GM19467 (cell line): ENCODE data around the gene C6orf132.
"Not testable (repeated sequence)": the region's sequence is repeated elsewhere in the genome, so short reads cannot be mapped to it uniquely, and the experiment has no call there.

Source experiments
- ATAC-seq: cut with Tn5 transposase; IDR thresholded peaks from one replicate; pipeline ENCODE4 v1.9.1; 2021; ENCODE audit warnings: mild to moderate bottlenecking, moderate library complexity; ENCODE audit not compliant: unreplicated experiment

The C6orf132 gene

DNA sequence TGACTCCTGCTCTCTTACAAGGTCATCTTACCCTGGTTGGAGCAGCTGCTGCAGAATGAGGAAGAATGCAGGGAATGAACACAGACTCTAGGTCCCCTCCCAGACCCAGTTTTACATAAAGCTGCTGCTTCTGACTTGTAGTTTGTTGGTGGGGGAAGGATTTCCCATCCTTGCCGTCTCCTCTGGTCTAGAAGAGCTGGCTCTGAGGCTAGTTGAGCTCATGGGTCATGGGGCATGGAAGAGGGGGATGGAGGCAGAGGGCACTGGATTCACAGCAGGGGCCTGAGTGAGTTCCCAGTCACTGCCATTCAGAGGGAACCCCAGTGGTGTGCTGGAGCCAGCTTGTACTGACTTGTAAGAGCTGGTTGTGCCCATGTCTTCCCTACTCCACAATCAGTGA is 21.6 kb upstream of the C6orf132 start:
- no peak for ATAC-seq

DNA sequence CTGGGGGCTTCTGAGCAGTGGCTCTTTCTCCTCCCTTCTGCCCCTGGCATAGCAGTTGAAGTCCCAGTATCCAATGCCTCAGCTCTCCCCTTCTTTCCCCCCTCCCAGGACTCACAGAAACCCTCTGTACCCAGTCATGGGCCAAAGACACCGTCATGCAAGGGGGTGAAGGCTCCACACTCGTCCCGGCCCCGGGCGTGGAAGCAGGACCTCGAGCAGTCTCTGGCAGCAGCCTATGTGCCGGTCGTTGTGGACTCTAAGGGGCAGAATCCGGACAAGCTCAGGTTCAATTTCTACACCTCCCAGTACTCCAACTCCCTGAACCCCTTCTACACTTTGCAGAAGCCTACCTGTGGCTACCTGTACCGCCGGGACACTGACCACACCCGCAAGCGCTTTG is 20.4 kb upstream of the C6orf132 start:
- ATAC-seq: no peak

DNA sequence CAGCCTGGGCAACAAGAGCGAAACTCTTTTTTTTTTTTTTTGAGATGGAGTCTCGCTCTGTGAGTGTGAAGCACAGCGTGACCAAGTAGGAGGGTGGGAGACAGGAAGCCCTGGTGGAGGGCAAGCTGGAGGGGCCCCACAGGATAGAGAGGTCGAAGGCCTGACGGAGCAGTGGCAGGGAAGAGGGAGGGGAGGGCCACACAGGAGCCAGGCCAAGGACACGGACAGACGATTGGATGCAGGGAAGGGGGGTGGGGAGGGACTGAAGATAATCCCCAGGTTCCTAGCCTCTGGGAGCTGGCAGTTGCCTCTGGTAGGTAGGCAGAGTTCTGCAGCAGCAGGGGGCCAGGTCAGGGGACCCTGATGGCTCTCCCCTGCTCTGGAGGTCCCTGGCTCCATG is 20.0 kb upstream of the C6orf132 start:
- ATAC-seq: no peak

DNA sequence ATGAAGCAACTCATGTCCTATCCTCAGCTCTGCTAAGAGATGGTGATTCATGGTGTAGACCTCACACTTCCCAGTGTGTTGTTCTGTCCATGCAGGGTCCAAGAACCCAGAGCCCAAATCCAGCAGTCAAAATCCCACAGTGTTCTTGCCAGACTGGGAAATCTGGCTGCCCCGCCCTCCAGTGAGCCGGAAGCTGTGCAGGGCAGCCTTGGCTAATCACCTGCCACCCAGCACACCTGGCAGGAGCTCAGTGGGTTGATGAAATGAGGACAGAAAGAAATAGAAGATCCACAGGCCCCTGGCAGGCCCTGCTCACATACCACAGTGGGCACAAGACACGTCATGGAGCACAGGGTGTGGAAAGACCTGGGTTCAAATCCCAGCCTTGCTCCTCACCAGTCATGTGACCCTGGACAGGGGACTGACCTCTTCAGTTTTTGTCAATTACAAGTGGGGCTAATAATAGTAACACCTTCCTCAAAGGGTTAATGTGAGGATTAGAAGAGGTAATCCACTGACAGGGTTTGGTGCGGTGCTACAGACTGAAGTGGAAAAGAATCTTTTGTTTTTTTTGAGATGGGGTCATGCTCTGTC is 17.1 kb upstream of the C6orf132 start:
- ATAC-seq: no peak

DNA sequence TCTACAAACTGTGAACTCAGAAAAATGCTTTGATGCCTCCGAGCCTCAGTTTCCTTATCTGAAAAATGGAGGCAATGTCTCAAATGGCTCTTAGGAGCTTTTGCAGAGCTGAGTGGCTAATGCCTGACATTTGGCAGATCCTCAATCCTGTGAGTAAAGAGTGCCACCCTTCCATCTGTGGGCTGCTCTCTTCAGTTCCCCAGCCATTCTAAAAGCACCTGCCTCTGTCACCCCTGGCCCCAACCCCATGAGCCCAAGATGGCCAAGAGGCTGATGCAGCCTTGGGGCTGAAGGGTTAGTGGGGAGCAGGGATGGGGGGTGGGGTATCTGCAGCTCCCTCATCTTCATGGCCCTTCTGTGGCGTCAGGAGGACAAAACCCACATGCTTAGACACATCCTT is 16.2 kb upstream of the C6orf132 start:
- no peak for ATAC-seq

DNA sequence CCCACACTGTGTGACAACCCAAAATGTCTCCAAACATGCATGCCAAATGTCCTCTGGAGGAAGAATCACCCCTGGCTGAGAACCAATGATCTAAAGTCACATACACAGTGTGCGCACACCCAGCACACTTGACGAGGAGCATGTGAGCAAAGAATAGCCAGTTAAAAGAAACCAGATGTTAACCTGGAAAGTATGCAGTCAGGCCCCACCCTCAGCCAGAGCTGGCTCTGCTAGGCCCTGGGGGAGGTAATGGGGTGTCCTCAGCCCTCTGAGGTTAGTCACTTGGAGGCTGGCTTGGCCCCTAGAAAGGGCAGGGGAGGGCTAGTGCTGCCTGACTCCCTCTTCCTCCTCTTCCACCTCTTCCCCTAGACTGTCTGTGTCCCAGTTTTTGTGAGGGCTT is 15.6 kb upstream of the C6orf132 start:
- ATAC-seq: no peak

DNA sequence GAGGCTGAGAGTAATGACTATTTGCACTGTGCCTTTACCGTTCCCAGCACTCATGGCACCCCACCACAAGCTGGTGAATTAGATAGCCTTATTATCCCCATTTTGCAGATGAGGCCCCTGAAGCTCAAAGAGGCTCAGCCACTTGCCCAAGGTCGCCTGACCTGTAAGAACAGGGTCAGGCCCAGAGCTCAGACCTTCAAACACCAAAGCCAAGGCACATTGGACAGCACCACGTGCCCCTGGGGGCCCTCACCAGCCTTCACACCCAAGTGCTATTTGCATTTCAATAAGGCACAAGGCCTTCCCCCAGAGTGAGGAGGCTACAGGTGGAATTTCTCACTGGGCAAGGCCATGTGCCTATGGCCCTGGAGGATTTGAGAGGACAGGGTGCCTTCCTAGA is 14.2 kb upstream of the C6orf132 start:
- ATAC-seq: no peak

DNA sequence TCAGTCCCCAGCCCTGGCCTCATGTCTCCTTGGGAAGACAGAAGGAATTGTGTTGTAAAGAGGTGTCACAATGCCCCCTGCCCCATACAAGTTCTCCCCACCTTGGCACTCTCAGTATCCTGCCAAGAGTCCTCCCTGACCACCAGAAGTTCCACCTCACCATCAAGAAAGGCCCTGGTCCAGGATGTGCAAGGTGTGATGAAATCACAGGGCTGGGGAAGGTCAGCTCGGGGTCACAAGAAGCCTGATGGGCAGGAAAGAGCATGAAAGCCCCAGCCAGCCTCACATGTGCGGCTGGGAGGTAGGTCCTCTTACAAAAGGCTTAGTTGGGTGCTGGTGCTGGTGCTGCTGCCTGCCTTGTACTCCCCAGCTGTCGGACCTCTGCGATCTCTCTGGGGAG is 12.9 kb upstream of the C6orf132 start:
- ATAC-seq: no peak

DNA sequence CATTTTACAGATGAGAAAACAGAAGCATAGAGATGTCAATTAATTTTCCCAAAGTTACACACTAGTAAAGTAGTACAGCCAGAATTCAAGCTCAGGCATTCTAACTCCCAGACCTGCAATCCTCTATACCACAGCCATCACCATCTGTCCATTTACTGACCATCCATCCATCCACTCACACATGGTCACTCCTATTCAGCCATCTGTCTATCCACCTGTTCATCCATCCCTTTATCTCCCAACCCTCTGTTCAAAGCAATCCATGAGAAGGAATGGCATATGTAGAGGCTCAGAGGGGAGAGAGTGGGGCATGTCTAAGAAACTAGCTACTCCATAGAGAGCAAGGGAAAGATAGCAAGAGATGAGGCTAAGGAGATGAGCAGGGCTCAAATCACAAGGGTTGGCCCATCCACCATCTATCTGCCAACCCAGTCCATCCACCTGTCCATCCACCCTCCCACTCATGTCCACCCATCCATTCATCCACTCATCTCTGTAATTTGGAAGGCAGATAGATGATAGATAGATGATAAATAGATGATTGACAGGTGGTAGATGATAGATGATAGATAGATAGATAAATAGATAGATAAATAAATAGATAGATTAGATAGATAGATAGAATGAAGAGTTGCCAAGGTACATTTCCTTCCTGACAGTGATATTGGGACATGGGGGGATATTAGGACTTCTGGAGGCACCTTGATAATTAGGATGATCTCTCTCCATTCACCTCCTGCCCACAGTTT is 12.2 kb upstream of the C6orf132 start:
- ATAC-seq: no peak

DNA sequence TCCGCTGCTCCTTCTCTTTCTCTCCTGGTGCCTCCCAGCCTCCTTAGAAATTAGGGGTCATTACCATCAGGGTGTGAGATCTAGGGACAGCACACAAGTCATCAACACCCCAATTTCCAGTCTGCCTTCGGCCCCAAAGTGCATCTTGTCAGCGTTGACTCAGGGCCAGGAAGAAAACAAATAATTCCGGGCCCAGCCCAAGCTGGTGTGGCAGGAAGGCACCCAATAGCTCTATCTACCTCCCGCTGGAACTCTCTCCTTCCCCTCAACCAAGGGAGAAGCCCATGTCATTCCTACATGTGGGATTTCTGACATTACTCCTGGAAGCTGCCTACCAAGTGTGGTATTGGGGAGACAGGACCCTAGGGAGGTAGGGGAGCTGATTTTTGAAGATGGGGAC is 11.5 kb upstream of the C6orf132 start:
- no peak for ATAC-seq

DNA sequence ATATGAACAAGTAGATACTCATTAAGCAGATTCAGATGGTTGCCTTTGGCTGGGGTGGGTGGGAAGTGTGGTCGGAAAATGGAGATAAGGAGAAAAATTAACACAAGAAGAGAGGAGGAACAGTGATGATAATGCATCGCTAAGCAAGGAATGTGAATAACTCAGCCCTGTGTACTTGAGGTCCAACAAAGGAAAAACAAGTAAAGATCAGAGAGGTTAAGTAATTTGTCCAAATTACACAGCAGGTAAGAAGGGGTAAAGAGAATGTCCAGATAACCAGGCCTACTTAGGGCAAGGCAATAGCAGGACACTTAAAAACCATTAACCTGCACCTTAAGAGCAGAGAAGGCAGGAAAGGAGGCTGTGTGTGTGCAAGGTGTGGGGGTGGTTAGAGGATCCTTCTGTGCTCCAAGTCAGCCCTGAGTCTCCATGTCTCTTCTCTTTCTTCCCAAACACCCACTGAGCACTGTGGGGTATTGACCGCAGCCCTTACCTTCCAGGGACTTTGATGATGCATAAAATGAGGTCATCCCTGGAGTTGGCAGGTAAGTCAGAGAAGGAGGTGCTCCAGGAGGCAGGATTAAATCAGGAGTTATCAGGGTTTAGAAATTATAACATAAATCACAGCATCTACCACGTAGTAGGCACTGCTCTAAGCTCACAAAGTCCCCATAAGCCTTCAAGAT is 10.3 kb upstream of the C6orf132 start:
- ATAC-seq: not testable (repeated sequence)

DNA sequence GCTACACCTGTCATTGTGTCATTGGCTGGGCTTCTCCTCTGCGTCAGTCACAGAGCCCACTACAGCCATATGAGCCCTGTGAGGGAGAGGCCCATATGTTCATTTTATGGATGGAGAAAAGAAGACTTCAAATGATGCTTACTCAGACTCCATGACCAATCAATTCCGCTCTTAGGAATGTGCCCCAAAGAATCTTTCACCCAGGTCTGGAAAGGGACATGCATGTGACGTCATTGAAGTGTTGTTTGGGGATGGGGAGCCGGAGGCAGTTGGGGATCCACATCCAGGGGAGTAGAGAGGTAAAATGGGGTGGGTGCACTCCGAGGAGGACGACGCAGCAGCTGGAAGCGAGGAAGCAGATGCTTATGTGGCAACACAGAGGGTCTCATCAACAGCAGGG is 9.6 kb upstream of the C6orf132 start:
- ATAC-seq: no peak

DNA sequence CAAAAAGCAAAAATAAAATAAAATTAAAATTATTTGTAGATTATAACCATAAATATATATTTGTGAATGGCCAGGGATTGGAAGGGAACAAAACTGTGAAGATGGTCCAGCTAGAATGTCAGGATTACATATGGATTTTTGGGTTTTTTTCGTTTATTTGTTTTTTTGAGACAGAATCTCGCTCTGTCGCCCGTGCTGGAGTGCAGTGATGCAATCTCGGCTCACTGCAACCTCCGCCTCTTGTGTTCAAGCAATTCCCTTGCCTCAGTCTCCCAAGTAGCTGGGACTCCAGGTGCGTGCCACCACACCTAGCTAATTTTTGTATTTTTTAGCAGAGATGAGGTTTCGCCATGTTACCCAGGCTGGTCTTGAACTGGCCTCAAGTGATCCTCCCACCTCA is 7.8 kb upstream of the C6orf132 start:
- no peak for ATAC-seq

DNA sequence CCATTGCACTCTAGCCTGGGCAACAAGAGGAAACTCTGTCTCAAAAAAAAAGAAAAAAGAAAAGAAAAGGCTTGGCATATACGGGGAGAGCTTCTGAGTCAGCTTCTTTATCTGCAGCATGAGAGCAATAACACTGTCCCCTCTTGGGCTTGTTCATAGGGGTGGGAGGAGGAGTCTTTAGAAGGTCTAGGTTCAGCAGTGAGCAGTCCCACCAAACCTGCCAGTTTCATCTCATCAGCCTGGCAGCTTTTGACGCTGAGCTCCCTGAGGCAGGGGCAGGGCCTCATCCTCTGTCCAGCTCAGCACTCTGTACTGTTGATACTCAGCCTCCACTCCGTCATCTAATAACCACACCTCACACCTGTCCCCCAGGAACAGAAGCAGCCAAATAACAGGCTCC is 5.6 kb upstream of the C6orf132 start:
- ATAC-seq: no peak

DNA sequence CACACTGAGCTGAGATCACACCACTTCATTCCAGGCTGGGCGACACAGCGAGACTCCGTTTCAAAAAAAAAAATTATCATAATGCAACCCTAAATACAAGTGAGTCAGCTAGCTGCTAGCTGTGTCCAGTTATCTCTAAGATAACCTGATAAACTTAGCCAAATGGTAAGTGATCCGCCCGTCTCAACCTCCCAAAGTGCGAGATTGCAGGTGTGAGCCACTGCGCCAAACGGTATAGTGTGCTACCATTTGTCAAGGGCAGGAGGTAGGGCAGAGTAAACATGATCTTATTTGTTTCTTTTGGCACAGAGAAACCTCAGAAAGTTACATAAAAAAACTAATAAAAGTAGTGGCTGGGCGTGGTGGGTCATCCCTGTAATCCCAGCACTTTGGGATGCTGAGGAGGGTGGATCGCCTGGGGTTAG is 4.7 kb upstream of the C6orf132 start:
- ATAC-seq: no peak

DNA sequence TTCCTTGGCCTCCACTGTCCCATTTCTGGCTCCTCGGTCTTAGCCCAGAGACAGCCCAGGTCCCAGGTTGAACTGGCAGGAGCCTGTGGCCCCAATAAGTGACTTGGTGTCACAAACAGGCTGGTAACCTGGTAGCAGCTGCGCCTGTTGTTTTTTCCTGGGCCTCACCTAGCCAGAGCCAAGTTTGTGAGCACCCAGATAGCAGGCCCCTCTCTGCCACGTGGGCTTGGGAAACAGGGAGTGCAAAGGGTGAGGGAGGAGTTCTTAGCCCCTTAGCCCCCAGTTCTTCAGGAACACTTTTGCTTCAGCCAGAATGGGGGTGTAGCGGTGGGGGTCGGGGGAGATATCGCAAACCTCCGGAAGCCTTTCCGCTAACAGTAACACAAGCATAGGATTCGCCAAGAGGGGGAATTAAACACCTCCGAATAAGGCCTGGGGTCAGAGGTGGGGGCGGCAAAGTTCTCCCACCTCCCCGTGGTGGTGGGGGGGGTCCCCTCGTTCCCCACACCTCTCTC is 760 bp downstream of the C6orf132 start:
- no peak for ATAC-seq

DNA sequence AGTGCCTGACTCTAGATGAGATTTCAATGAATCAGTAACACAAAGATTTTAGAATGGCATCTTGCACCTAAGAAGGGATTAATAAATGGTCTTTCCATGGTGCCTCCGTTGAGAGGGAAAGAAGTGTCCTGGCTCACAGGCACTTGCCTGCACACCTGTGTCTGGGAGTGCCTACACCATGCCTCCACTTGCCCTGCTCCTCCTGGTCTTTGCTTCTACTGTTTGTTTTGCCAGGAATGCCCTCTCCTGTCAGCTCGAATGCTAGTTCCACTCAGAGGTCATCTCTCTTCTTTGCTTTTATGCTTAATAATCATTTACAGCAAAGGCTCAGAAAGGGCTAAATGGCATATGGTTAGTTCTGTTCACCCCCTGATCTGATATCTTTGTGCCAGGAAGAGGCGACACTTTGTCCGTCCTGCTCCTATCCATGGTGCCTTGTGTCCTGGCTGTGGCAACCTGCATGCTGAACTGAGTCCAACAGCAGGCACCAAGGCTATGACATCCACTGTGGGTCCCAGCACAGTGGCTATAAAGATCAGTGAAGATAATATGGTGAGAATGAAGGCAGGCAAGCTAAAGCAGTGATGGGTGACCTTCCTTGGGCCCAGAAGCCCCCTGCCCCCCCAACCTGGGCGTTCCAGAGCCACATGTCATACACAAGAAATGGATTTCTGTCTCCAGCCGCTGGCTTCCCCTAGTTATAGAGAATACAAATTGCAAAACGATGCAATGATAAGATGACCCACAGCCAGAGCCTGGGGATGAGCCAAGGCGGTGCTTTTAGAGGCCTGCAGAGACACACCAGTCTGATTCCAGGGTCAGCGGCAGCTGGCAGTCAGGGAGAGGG is 1.4 kb downstream of the C6orf132 start:
- ATAC-seq: no peak

DNA sequence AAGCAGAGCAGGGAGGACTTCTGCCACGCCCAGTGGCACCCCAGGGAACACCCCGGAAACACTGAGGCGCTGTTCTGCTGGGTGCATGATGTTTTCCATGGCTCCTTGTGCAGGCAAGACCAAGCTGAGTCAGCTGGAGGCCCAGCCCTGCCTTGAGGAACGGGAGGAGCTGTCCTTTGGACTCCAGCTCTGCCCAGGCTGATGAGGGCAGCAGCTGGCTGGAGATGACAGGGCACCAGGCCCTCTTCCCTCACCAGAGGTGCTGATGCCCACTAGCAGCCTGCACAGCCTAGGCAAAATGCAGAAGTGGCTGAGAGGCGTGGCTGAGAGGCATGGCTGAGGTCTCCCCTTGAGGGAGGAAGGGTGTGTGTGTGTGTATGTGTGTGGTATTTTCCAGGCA is 2.4 kb downstream of the C6orf132 start:
- ATAC-seq: no peak

DNA sequence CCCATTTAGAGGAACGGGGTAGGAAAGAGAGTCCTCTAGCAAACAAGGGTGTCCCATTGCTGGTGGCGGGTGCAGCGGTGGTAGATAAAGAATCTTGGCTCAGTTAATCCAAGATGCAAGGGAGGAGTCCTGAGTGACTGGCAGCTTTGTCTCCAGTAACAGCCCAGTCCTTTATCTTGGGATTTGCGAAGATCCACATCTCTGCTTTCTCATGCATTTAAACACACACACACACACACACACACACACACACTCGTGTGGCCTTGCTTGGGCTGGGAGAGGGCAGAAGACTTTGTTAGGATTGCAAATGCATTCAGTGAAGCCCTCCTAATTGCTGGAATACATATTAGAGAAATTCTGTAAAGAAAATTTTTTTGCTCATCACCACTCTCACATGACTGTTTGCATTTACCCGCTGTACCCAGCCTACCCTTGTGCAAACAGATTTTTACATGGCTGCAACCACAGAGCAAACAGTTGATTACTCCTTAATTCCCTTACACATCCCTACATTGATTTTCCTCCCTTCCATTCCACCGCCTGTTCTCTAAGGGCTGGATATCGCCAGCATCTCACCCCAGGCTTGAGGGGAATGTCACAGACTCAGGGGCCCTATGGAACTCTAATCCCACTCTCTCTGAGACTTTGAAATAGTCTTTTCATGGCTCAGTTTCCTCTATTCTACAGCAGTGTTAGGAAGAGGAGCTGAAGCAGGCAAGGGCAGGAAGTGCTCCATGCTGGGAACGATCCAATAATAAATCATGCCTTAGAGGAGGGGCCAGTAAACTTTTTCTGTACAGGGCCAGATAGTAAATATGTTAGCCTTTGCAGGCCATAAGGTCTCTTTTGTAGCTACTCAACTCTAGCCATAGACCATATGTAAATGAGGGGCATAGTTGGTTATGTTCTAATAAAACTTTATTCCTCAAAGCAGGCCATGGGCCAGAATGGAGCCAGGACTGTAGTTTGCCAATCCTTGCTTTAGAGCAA is 3.5 kb downstream of the C6orf132 start:
- ATAC-seq: no peak

DNA sequence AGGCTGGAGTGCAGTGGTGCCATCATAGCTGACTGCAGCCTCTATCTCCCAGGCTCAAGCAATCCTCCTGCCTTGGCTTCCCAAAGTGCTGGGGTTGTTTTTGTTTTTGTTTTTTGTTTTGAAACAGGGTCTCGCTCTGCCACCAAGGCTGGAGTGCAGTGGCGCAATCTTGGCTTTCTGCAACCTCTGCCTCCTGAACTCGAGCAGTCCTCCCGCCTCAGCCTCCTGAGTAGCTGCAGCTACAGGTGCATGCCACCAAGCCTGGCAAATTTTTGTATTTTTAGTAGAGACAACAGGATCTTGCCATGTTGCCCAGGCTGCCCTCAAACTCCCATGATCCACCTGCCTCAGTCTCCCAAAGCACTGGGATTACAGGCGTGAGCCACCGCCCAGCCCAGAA is 4.2 kb downstream of the C6orf132 start:
- ATAC-seq: no peak
